Measurements from ENCODE around the gene CXCL3.

CXCL3 gene

GRCh38 chr4:73989928-73990327 lies 48.6 kb downstream of the CXCL3 start:
- no peak for DNase-seq (ENCODE audit: low read depth in 1 of 2, low spot score in 1 of 2)
- no peak overlapping the region for H3K27ac ChIP-seq (replicated peaks)
- no peak for TF ChIP-seq GABPA (IDR thresholded peaks at IDR 0.05; ENCODE audit: low read depth)
- no peaks in the 10 kb centered on the region for H3K27me3 ChIP-seq (ENCODE audit: insufficient read depth, poor library complexity, severe bottlenecking)
- no peak overlapping the region for H3K4me3 ChIP-seq (replicated peaks; ENCODE audit: insufficient read depth, low read length)

DNA sequence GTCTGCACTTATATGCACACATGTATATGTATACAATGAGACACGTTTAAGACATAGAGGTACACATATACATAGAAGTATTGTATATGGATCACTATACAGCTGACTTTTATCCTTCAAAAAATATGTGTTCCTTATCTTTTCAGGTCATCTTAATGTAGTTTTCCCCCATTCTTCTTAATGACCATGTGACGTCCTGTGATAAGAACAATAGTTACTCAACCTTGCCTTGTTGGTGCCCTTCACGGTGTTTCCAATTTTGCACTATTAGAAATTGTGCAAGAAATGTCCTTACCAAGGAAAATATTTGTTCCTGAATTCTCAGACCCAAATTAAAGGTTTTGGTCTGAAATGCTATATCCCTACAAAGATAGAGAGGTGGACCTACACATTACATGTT lies 49.5 kb downstream of the CXCL3 start:
- DNase-seq (ENCODE audit: low read depth in 1 of 2, low spot score in 1 of 2) = no peak
- H3K27me3 ChIP-seq (ENCODE audit: insufficient read depth, poor library complexity, severe bottlenecking) = no peaks in the 10 kb centered on the region
- TF ChIP-seq GABPA (IDR thresholded peaks at IDR 0.05; ENCODE audit: low read depth) (no peak), CTCF (IDR thresholded peaks at IDR 0.05; ENCODE audit: insufficient read depth, low read length) (no peak), SPI1 (IDR thresholded peaks at IDR 0.05; ENCODE audit: borderline replicate concordance, low read depth) (no peak), POLR2AphosphoS5 (IDR thresholded peaks at IDR 0.05; ENCODE audit: low read depth) (no peak)
- TF ChIP-seq, protein P1, sequence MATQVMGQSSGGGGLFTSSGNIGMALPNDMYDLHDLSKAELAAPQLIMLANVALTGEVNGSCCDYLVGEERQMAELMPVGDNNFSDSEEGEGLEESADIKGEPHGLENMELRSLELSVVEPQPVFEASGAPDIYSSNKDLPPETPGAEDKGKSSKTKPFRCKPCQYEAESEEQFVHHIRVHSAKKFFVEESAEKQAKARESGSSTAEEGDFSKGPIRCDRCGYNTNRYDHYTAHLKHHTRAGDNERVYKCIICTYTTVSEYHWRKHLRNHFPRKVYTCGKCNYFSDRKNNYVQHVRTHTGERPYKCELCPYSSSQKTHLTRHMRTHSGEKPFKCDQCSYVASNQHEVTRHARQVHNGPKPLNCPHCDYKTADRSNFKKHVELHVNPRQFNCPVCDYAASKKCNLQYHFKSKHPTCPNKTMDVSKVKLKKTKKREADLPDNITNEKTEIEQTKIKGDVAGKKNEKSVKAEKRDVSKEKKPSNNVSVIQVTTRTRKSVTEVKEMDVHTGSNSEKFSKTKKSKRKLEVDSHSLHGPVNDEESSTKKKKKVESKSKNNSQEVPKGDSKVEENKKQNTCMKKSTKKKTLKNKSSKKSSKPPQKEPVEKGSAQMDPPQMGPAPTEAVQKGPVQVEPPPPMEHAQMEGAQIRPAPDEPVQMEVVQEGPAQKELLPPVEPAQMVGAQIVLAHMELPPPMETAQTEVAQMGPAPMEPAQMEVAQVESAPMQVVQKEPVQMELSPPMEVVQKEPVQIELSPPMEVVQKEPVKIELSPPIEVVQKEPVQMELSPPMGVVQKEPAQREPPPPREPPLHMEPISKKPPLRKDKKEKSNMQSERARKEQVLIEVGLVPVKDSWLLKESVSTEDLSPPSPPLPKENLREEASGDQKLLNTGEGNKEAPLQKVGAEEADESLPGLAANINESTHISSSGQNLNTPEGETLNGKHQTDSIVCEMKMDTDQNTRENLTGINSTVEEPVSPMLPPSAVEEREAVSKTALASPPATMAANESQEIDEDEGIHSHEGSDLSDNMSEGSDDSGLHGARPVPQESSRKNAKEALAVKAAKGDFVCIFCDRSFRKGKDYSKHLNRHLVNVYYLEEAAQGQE (IDR thresholded peaks at IDR 0.05; ENCODE audit: insufficient replicate concordance, low read depth) = no peak

GRCh38 chr4:73988061-73988460 lies 50.4 kb downstream of the CXCL3 start, which contains the start of gene PPBP:
PPBP (minus strand) TSS chr4:73988190; CDS start chr4:73988103, 87 bp downstream.
- H3K27ac ChIP-seq (replicated peaks) = no peak within 1 kb of the TSS
- TF ChIP-seq POLR2AphosphoS5 (IDR thresholded peaks at IDR 0.05; ENCODE audit: low read depth) = no peak
- peak; percentile 78 for TF ChIP-seq SPI1 (IDR thresholded peaks at IDR 0.05; ENCODE audit: borderline replicate concordance, low read depth)
- no peak within 1 kb of the TSS for H3K4me3 ChIP-seq (replicated peaks; ENCODE audit: insufficient read depth, low read length)

More for the DNA sequence above, 49.5 kb downstream of the CXCL3 start:
- Histone ChIP-seq H3K27ac (replicated peaks) (no peak overlapping the region), H3K4me3 (replicated peaks; ENCODE audit: insufficient read depth, low read length) (no peak overlapping the region)

More at GRCh38 chr4:73988061-73988460, 50.4 kb downstream of the CXCL3 start, which contains the start of gene PPBP:
- no peak for DNase-seq (ENCODE audit: low read depth in 1 of 2, low spot score in 1 of 2)
- H3K27me3 ChIP-seq (ENCODE audit: insufficient read depth, poor library complexity, severe bottlenecking) = no peaks in the 10 kb centered on the region
